Keratinocyte (primary cell): ENCODE measurements around the gene EVC. TPM values are rescaled to one million over a fixed set of nuclear protein-coding genes. Genes with fewer than 3 reads are reported as not detected.

Experiments
- DNase-seq: peaks from one replicate; pipeline ENCODE4 v3.0.0-alpha.2; 2011; ENCODE audit warnings: low read depth, missing footprints, low spot score
- FAIRE-seq: peaks from 2 replicates; lab custom pipeline; 2011; peaks lifted over from hg19 to GRCh38; lab: Jason Lieb, UNC
- H2AFZ ChIP-seq: 2 replicates; pipeline ENCODE4 v1.6.0; 2012; ENCODE audit warnings: low read length, control low read depth, inconsistent platforms; ENCODE audit not compliant: control insufficient read depth
- H3K27ac ChIP-seq: 2 replicates; pipeline ENCODE4 v1.5.1; 2011; ENCODE audit warnings: low read length; ENCODE audit not compliant: control insufficient read depth, insufficient read depth
- H3K27me3 ChIP-seq: 3 replicates; pipeline ENCODE4 v1.6.0; 2011; ENCODE audit warnings: low read length; ENCODE audit not compliant: control insufficient read depth, insufficient read depth; ENCODE audit errors: extremely low read depth
- H3K36me3 ChIP-seq, 2 experiments: 2 replicates in 1 of 2; 3 replicates in 1 of 2; pipeline ENCODE4 v1.5.1; 2011; ENCODE audit warnings: low read length in 2 of 2, mild to moderate bottlenecking in 1 of 2; ENCODE audit not compliant: control insufficient read depth in 2 of 2, insufficient read depth in 2 of 2; ENCODE audit errors: extremely low read depth in 1 of 2
- H3K4me1 ChIP-seq: 3 replicates; pipeline ENCODE4 v1.5.1; 2011; ENCODE audit warnings: low read length; ENCODE audit not compliant: control insufficient read depth, insufficient read depth; ENCODE audit errors: extremely low read depth
- H3K4me2 ChIP-seq: 3 replicates; pipeline ENCODE4 v1.6.0; 2011; ENCODE audit warnings: low read depth, low read length; ENCODE audit not compliant: control insufficient read depth, insufficient read depth; ENCODE audit errors: extremely low read depth
- H3K4me3 ChIP-seq, 3 experiments: fragments of 200-600 bp in 1 of 3; sonication (generic) in 1 of 3; 2 replicates in 2 of 3; 3 replicates in 1 of 3; pipeline ENCODE4 v1.5.1; 2011 to 2016; ENCODE audit warnings: low read length in 3 of 3, mild to moderate bottlenecking in 3 of 3, control low read depth in 2 of 3, inconsistent platforms in 1 of 3, low read depth in 1 of 3, mixed read lengths in 1 of 3, mixed run types in 1 of 3, moderate library complexity in 1 of 3; ENCODE audit not compliant: control insufficient read depth in 2 of 3, insufficient read depth in 2 of 3; ENCODE audit errors: extremely low read depth in 1 of 3
- H3K79me2 ChIP-seq: 2 replicates; pipeline ENCODE4 v1.6.0; 2012; ENCODE audit warnings: low read length; ENCODE audit not compliant: control insufficient read depth, insufficient read depth
- H3K9ac ChIP-seq: 3 replicates; pipeline ENCODE4 v1.6.0; 2011; ENCODE audit warnings: low read length; ENCODE audit not compliant: control insufficient read depth, insufficient read depth; ENCODE audit errors: extremely low read depth
- H3K9me1 ChIP-seq: 3 replicates; pipeline ENCODE4 v1.6.0; 2011; ENCODE audit warnings: low read length; ENCODE audit not compliant: control insufficient read depth, insufficient read depth; ENCODE audit errors: extremely low read depth
- H3K9me3 ChIP-seq: 2 replicates; pipeline ENCODE4 v1.5.1; 2012; ENCODE audit warnings: low read depth, low read length; ENCODE audit not compliant: control insufficient read depth
- H4K20me1 ChIP-seq: 3 replicates; pipeline ENCODE4 v1.6.0; 2011; ENCODE audit warnings: low read length; ENCODE audit not compliant: control insufficient read depth, insufficient read depth; ENCODE audit errors: extremely low read depth
- EZH2 ChIP-seq: IDR thresholded peaks from one replicate; pipeline ENCODE4 v1.6.1; 2012; ENCODE audit warnings: inconsistent platforms, mild to moderate bottlenecking, low read length, moderate library complexity
- dilution Hi-C: fragments of 300-500 bp; cut with MboI; formaldehyde crosslinking; loops from one replicate; pipeline ENCODE4 v1.7.0; 2020; ENCODE audit warnings: low sequenced_read_pairs; ENCODE audit not compliant: extremely low pct_ligation_motif_present
- polyA minus RNA-seq, 3 experiments: library from RNA; depleted of rRNA, polyadenylated mRNA; stranded (reverse); fragments of >200 nt; gene quantifications; 1 replicate in 1 of 3; 2 replicates in 1 of 3; 3 replicates in 1 of 3; pipeline ENCODE4 v1.2.3, GENCODE V29; 2011
- polyA plus RNA-seq, 5 experiments: library from polyadenylated mRNA; depleted of rRNA in 3 of 5; stranded (reverse) in 3 of 5; stranded (forward) in 1 of 5; unstranded in 1 of 5; fragments of >200 nt; gene quantifications; 1 replicate in 1 of 5; 2 replicates in 3 of 5; 3 replicates in 1 of 5; pipeline versions ENCODE4 v1.2.1 to v1.2.3, GENCODE V29; 2011 to 2012; ENCODE audit warnings: missing spikeins in 2 of 5, low read depth in 1 of 5, low replicate concordance in 1 of 5
- TF ChIP-seq, protein P1 (sequence below), 3 experiments: IDR thresholded peaks in 1 of 3; conservative IDR thresholded peaks in 1 of 3; optimal IDR thresholded peaks in 1 of 3; 2 replicates in 2 of 3; 3 replicates in 1 of 3; pipeline versions ENCODE3 to v1.5.1; 2011; ENCODE audit warnings: low read length in 3 of 3, mild to moderate bottlenecking in 3 of 3, moderate library complexity in 2 of 3, control low read depth in 1 of 3, inconsistent platforms in 1 of 3; ENCODE audit not compliant: insufficient read depth in 2 of 3; ENCODE audit errors: extremely low read depth in 1 of 3

Gene EVC
- polyA plus RNA-seq, result 6.5 to 7.3 TPM (median 7.1 TPM) in 3 replicates
- 3.8 TPM for polyA plus RNA-seq (2011; ENCODE audit: low read depth)
- polyA plus RNA-seq (2011; cell fraction: cytosol; rRNA removed), result 5.3 and 7.7 TPM in 2 replicates
- polyA plus RNA-seq (2011; cell fraction: nucleus; rRNA removed), result 23.8 and 31.2 TPM in 2 replicates
- 4.2 and 16.1 TPM in 2 replicates for polyA plus RNA-seq (2012; ENCODE audit: low replicate concordance)
- 10.2 to 23.4 TPM (median 15.7 TPM) in 3 replicates for polyA minus RNA-seq
- polyA minus RNA-seq (2011; cell fraction: cytosol; rRNA and poly(A)+ RNA removed), result 30.5 TPM
- polyA minus RNA-seq (2011; cell fraction: nucleus; rRNA and poly(A)+ RNA removed), result 31.4 and 40.2 TPM in 2 replicates

DNA sequence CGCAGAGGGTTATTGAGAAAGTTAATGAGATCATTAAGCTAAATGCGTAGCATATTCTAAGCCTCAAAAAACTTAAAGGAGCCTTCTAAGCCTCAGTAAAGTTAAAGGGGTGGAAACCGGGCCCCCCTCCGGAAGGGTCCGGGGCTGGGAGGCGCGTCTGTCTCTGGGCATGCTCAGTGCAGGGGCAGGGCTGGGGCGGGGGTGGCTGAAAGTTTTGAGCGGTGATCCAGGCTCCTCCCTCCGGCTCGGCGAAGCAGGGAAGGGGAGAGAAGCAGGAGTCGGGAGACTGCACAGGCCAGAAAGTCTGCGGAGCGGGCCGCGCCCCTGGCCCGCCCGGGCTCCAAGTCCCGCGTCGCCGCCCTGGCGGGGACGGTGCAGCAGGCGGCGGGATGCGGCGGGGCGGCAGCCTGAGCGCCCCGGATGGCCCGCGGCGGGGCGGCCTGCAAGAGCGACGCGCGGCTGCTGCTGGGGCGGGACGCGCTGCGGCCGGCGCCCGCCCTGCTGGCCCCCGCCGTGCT, at the start of gene EVC:
Gene EVC, plus strand, starts transcription at position 241 of the 518 bp plus-strand sequence. Its CDS starts 180 bp downstream, at position 421.
- Histone ChIP-seq H3K36me3 (peaks cover 0 to 10% of the 10 kb centered on the region in 2 experiments), H3K27ac (peak within 1 kb of the TSS; percentile 94), H3K4me2 (peak within 1 kb of the TSS; percentile 100), H3K9ac (peak within 1 kb of the TSS; percentile 92), H3K9me3 (no peaks in the 10 kb centered on the region), H4K20me1 (peaks cover 5% of the 10 kb centered on the region), H3K4me3 (peak within 1 kb of the TSS; percentile 59 to 92 (median 72)), H3K79me2 (peaks cover 49% of the 10 kb centered on the region), H3K9me1 (no peaks in the 10 kb centered on the region), H3K4me1 (peaks cover 51% of the 10 kb centered on the region), H2AFZ (peak within 1 kb of the TSS; percentile 92), H3K27me3 (no peaks in the 10 kb centered on the region)
- FAIRE-seq (peak; percentile 23), DNase-seq (no peak)
- dilution Hi-C loops, result no loop called here
- TF ChIP-seq EZH2, result no peak
- TF ChIP-seq, protein P1, sequence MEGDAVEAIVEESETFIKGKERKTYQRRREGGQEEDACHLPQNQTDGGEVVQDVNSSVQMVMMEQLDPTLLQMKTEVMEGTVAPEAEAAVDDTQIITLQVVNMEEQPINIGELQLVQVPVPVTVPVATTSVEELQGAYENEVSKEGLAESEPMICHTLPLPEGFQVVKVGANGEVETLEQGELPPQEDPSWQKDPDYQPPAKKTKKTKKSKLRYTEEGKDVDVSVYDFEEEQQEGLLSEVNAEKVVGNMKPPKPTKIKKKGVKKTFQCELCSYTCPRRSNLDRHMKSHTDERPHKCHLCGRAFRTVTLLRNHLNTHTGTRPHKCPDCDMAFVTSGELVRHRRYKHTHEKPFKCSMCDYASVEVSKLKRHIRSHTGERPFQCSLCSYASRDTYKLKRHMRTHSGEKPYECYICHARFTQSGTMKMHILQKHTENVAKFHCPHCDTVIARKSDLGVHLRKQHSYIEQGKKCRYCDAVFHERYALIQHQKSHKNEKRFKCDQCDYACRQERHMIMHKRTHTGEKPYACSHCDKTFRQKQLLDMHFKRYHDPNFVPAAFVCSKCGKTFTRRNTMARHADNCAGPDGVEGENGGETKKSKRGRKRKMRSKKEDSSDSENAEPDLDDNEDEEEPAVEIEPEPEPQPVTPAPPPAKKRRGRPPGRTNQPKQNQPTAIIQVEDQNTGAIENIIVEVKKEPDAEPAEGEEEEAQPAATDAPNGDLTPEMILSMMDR (optimal IDR thresholded peaks at IDR 0.05 in 1 of 3, IDR thresholded peaks at IDR 0.05 in 1 of 3, conservative IDR thresholded peaks at IDR 0.05 in 1 of 3; ENCODE audit: extremely low read depth in 1 of 3, insufficient read depth in 2 of 3, low read length in 3 of 3), result no peak

DNA sequence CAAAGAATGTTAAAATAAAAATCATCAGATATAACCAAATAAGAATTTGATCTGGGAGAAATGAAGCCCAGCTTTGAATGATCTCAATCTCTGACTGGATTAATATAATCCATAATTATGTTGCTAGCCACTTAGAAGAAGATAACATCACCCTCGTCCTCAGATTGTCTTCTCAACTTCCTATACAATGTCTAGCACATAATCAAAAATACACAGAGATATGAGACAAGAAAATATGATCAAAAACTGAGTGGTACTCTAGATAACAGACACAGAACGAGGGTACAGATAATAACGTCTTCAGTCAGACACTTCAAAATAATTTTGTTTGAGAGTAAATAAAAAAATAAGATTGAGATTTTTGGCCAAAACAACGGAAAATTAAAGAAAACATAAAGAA, 49.8 kb upstream of the EVC start:
- Histone ChIP-seq H3K9ac (no peak overlapping the region), H2AFZ (no peak overlapping the region), H3K4me3 (no peak overlapping the region), H3K27ac (no peak overlapping the region), H3K9me1 (no peaks in the 10 kb centered on the region), H3K4me1 (peaks cover 3% of the 10 kb centered on the region), H3K79me2 (no peaks in the 10 kb centered on the region), H3K4me2 (no peak overlapping the region), H3K36me3 (peaks cover 9 to 40% of the 10 kb centered on the region in 2 experiments), H3K27me3 (no peaks in the 10 kb centered on the region), H4K20me1 (no peaks in the 10 kb centered on the region), H3K9me3 (no peaks in the 10 kb centered on the region)
- no peak for FAIRE-seq
- DNase-seq, result no peak
- TF ChIP-seq, protein P1 (optimal IDR thresholded peaks at IDR 0.05 in 1 of 3, IDR thresholded peaks at IDR 0.05 in 1 of 3, conservative IDR thresholded peaks at IDR 0.05 in 1 of 3; ENCODE audit: extremely low read depth in 1 of 3, insufficient read depth in 2 of 3, low read length in 3 of 3), result no peak
- no peak for TF ChIP-seq EZH2
- dilution Hi-C loops, result no loop called here
